ENCODE results near the gene THADA.

THADA gene

DNA sequence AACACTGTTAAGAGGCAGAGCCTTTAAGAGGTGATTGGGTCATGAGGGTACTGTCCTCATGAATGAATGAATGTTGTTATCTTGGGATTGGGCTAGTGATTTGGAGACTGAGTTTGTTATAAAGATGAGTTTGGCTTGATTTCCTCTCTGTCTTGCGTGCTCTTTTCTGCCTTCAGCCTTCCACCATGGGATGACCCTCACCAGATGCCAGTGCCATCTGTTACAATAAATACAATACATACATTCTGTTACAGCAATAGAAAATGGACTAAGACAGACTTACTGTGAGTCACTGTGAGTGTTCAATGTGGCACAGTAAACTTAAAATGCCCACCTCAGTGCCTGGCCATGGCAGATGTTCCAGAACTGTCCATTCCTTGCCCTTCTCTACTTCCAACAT lies 274.4 kb downstream of the THADA start:
- Histone ChIP-seq H3K4me3 (ENCODE audit: low read length) (no peak overlapping the region), H3K9me3 (ENCODE audit: control insufficient read depth, low read length) (no peaks in the 10 kb centered on the region), H3K9ac (ENCODE audit: low read length) (no peak overlapping the region), H3K27me3 (ENCODE audit: control insufficient read depth, insufficient read depth, low read length) (no peaks in the 10 kb centered on the region), H3K36me3 (ENCODE audit: control insufficient read depth, insufficient read depth, low read length) (no peaks in the 10 kb centered on the region), H3K4me1 (ENCODE audit: control insufficient read depth, insufficient read depth, low read length) (no peaks in the 10 kb centered on the region)

DNA sequence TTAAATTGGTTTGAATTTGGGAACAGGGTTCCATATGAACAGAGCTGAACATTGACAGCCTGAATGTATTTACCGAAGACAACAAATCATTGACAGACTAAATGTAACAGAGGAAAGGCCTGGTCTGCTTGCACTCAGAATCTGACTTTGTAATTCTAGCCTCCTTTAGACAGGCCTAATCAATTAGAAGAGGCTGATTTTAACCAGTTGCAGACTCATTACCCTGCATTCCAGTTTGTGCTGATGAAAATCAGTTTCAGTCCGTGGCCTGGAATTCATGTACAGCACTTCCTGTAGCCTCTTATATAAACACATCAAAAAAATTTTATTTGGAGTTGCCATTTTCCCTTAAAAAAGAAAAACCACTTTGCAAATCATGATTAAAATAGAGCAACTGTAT lies 276.3 kb downstream of the THADA start:
- H3K4me3 ChIP-seq (ENCODE audit: low read length), result no peak overlapping the region
- no peaks in the 10 kb centered on the region for H3K36me3 ChIP-seq (ENCODE audit: control insufficient read depth, insufficient read depth, low read length)
- no peaks in the 10 kb centered on the region for H3K27me3 ChIP-seq (ENCODE audit: control insufficient read depth, insufficient read depth, low read length)
- no peak overlapping the region for H3K9ac ChIP-seq (ENCODE audit: low read length)
- no peaks in the 10 kb centered on the region for H3K9me3 ChIP-seq (ENCODE audit: control insufficient read depth, low read length)
- H3K4me1 ChIP-seq (ENCODE audit: control insufficient read depth, insufficient read depth, low read length), result peaks cover 4% of the 10 kb centered on the region

DNA sequence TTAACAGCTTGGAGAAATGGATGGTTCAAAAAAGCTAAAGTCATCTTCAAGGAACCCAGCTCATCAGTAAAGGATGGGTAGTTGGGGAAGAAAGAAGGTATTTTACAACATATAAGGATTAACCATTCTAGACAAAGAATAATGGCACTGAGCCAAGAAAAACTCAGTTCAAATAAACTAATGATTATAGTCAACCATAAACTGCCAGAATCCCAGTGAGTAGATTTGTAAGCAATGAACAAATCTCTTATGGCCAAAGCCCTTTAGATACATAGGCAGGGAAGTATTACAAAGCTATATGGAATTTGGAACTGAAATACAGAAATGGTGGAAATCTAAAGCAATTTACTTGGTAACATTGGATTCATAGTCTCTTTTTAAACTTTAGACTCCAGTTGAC lies 277.0 kb downstream of the THADA start:
- H3K36me3 ChIP-seq (ENCODE audit: control insufficient read depth, insufficient read depth, low read length), result no peaks in the 10 kb centered on the region
- H3K9ac ChIP-seq (ENCODE audit: low read length), result no peak overlapping the region
- H3K4me3 ChIP-seq (ENCODE audit: low read length), result no peak overlapping the region
- peaks cover 12% of the 10 kb centered on the region for H3K4me1 ChIP-seq (ENCODE audit: control insufficient read depth, insufficient read depth, low read length)
- H3K27me3 ChIP-seq (ENCODE audit: control insufficient read depth, insufficient read depth, low read length), result no peaks in the 10 kb centered on the region
- H3K9me3 ChIP-seq (ENCODE audit: control insufficient read depth, low read length), result no peaks in the 10 kb centered on the region

DNA sequence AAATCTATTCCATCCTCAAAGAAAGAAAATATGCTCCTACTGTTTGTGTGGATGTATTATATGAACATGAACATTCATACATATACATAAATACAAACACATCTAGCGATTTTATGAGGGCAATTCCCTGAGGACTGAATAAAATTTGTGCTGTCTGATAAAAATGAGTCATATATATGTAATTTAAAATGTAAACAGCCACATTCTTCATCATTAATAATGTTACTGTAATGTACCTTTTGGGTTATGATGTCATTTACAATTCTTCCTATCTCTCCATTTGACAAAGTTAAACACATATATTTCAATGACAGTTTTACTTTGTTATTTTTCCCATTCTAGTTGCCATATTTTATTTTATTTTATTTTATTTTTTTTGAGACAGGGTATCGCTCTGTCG lies 278.2 kb downstream of the THADA start:
- Histone ChIP-seq H3K36me3 (ENCODE audit: control insufficient read depth, insufficient read depth, low read length) (no peaks in the 10 kb centered on the region), H3K4me1 (ENCODE audit: control insufficient read depth, insufficient read depth, low read length) (peaks cover 22% of the 10 kb centered on the region), H3K4me3 (ENCODE audit: low read length) (no peak overlapping the region), H3K9ac (ENCODE audit: low read length) (no peak overlapping the region), H3K27me3 (ENCODE audit: control insufficient read depth, insufficient read depth, low read length) (no peaks in the 10 kb centered on the region), H3K9me3 (ENCODE audit: control insufficient read depth, low read length) (no peaks in the 10 kb centered on the region)

DNA sequence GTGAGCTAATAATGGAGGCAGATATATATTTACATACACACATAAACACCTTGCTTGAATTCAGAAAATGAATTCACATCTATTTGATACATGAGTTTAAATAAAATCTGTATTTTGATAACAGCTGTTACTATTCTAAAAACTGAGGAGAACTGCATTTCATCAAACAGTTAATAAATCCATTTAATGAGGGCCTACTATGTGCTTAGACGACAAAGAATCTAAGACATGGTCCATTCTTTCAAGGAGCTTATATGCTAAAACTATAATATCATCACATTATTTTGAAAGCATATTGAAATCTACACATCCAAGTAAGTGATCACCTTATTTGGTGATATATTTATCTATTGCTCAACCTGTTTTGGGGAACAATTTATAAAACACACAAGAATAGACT lies 278.6 kb downstream of the THADA start:
- H3K4me3 ChIP-seq (ENCODE audit: low read length), result no peak overlapping the region
- H3K36me3 ChIP-seq (ENCODE audit: control insufficient read depth, insufficient read depth, low read length), result no peaks in the 10 kb centered on the region
- H3K9me3 ChIP-seq (ENCODE audit: control insufficient read depth, low read length), result no peaks in the 10 kb centered on the region
- H3K9ac ChIP-seq (ENCODE audit: low read length), result no peak overlapping the region
- H3K4me1 ChIP-seq (ENCODE audit: control insufficient read depth, insufficient read depth, low read length), result peaks cover 27% of the 10 kb centered on the region
- H3K27me3 ChIP-seq (ENCODE audit: control insufficient read depth, insufficient read depth, low read length), result no peaks in the 10 kb centered on the region

DNA sequence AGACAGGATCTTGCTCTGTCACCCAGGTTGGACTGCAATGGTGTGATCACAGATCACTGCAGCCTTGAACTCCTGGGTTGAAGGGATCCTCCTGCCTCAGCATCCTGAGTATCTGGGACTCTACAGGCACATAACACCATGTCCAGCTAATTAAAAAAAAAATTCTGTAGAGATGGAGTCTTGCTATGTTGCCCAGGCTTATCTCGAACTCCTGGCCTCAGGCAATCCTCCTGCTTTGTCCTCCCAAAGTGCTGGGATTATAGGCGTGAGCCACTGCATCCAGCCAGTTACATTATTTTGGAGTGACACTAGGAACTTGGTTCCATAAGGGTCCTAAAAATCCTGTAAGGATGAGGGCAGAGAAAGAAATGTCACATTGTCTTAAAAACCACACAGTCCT lies 280.4 kb downstream of the THADA start:
- Histone ChIP-seq H3K9ac (ENCODE audit: low read length) (no peak overlapping the region), H3K4me1 (ENCODE audit: control insufficient read depth, insufficient read depth, low read length) (peaks cover 28% of the 10 kb centered on the region), H3K36me3 (ENCODE audit: control insufficient read depth, insufficient read depth, low read length) (no peaks in the 10 kb centered on the region), H3K4me3 (ENCODE audit: low read length) (no peak overlapping the region), H3K27me3 (ENCODE audit: control insufficient read depth, insufficient read depth, low read length) (no peaks in the 10 kb centered on the region), H3K9me3 (ENCODE audit: control insufficient read depth, low read length) (no peaks in the 10 kb centered on the region)

DNA sequence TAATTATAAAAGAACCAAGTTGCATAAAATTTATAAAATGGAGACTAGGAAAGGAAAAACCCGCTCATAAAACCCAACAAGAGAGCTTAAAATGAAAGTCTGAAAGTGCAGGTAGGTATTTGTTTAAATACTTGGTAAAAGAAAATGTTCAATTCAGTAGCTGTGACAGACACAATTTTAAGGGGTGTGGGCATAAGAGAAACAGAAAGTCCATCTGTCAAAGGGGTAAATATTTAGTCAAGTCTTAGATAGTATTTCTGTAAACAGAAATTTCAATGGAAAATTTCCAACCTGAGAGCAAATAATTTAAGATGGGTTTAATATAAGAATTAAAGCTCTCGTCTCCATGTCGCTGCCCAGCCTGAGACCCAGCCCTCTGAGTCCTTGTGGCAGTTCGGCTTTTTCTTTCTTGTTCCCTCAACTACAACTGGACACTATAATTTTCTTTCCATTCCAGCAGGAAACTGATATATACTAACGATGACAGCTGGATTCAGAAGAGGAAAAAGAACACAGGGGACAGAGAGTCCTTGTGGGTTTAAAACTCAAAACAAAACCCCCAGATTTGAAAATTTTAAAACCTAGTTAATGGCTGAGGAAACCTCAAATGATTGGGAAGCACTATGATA lies 281.4 kb downstream of the THADA start:
- Histone ChIP-seq H3K9me3 (ENCODE audit: control insufficient read depth, low read length) (no peaks in the 10 kb centered on the region), H3K9ac (ENCODE audit: low read length) (no peak overlapping the region), H3K27me3 (ENCODE audit: control insufficient read depth, insufficient read depth, low read length) (no peaks in the 10 kb centered on the region), H3K36me3 (ENCODE audit: control insufficient read depth, insufficient read depth, low read length) (no peaks in the 10 kb centered on the region), H3K4me1 (ENCODE audit: control insufficient read depth, insufficient read depth, low read length) (peaks cover 28% of the 10 kb centered on the region), H3K4me3 (ENCODE audit: low read length) (no peak overlapping the region)

DNA sequence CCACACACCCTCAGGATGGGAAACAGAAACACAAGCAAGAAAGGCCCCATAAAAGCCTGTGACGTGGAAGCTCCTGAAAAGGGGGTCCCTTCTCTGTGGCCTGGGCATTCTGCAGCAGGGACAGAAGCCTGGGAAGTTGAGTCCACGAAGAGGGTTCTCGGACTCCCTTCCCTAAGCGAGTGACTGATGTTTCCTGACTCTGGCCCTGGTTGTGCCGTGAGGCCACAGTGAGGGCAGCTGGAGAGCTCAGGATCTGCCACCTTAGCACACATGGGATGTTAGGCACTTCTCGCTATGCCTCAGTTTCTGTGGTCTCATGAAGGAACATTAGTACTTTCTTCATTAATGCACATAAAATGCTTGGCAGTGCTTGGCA lies 282.2 kb downstream of the THADA start:
- Histone ChIP-seq H3K36me3 (ENCODE audit: control insufficient read depth, insufficient read depth, low read length) (no peaks in the 10 kb centered on the region), H3K4me1 (ENCODE audit: control insufficient read depth, insufficient read depth, low read length) (peaks cover 28% of the 10 kb centered on the region), H3K9me3 (ENCODE audit: control insufficient read depth, low read length) (no peaks in the 10 kb centered on the region), H3K4me3 (ENCODE audit: low read length) (no peak overlapping the region), H3K27me3 (ENCODE audit: control insufficient read depth, insufficient read depth, low read length) (no peaks in the 10 kb centered on the region), H3K9ac (ENCODE audit: low read length) (no peak overlapping the region)

DNA sequence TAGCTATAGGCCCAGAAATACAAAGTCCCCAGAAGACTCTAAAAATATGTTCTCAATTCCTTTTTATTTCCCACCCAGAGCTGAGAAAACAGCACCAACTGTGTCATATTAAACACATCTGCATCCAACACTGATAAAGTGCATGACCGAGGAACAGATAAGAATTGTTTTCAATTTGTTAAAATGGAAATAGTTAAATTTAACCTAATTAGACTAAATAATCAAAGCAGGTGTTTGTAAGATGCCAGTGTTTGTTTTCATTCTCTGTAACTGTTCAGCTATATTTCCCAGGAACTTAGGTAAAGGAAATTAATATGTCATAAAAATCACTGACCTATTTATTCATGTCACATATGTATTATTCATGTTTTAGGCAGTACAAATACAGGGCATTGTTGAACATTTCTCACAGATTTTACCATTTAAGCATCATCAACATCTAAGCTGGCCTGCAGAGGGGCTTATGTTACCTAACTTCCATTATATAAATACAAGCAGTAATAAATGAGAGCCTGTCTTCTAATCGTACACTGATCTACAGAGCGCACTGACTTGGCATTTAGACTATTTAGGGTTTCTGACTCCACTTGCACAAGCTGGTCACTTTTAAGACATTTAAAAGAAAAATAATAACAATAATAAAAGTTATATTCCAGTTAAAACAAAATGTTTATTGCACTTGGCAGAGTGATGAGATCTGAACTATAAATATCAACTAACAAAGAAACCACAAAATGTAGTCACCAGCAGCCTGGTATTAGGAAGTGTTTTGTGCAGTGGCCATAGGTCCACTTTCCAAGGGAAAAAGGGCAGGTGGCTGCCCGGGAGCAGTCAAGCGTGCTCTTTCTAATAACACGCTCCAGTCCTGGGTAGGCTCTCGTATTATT lies 282.8 kb downstream of the THADA start:
- no peaks in the 10 kb centered on the region for H3K27me3 ChIP-seq (ENCODE audit: control insufficient read depth, insufficient read depth, low read length)
- no peak overlapping the region for H3K4me3 ChIP-seq (ENCODE audit: low read length)
- no peaks in the 10 kb centered on the region for H3K9me3 ChIP-seq (ENCODE audit: control insufficient read depth, low read length)
- no peak overlapping the region for H3K9ac ChIP-seq (ENCODE audit: low read length)
- H3K4me1 ChIP-seq (ENCODE audit: control insufficient read depth, insufficient read depth, low read length), result peaks cover 28% of the 10 kb centered on the region
- H3K36me3 ChIP-seq (ENCODE audit: control insufficient read depth, insufficient read depth, low read length), result no peaks in the 10 kb centered on the region

DNA sequence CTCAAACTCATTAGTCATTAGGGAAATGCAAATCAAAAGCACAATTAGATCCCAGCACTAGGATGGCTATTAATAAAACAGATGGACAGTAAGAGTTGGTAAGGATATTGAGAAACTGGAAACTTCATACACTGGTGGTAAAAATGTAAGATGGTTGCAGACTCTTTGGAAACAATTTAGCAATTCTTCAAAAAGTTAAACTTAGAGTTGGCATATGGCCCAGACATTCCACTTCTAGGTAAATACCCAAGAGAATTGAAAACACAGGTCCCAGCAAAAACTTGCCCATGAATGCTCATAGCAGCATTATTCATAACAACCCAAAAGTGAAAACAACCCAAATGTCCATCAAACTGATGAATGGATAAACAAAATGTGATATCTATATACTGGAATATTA lies 284.6 kb downstream of the THADA start:
- H3K27me3 ChIP-seq (ENCODE audit: control insufficient read depth, insufficient read depth, low read length), result no peaks in the 10 kb centered on the region
- H3K9ac ChIP-seq (ENCODE audit: low read length), result no peak overlapping the region
- peaks cover 28% of the 10 kb centered on the region for H3K4me1 ChIP-seq (ENCODE audit: control insufficient read depth, insufficient read depth, low read length)
- no peaks in the 10 kb centered on the region for H3K36me3 ChIP-seq (ENCODE audit: control insufficient read depth, insufficient read depth, low read length)
- no peaks in the 10 kb centered on the region for H3K9me3 ChIP-seq (ENCODE audit: control insufficient read depth, low read length)
- no peak overlapping the region for H3K4me3 ChIP-seq (ENCODE audit: low read length)

DNA sequence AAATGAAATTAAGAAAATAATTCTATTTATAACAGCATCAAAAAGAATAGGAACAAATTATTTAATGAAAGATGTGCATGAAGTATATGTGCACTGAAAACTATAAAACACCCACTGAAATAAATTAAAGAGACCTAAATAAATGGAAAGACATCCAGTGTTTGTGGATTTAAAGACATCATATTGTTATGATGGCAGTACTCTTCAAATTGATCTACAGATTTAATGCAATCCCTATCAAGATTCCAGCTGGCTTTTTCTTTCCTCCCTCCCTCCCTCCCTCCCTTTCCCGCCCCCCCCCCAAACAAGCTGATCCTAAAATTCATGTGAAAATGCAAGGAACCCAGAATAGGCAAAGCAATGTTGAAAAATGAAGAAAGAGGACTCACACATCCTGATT lies 285.9 kb downstream of the THADA start:
- Histone ChIP-seq H3K36me3 (ENCODE audit: control insufficient read depth, insufficient read depth, low read length) (no peaks in the 10 kb centered on the region), H3K4me1 (ENCODE audit: control insufficient read depth, insufficient read depth, low read length) (peaks cover 39% of the 10 kb centered on the region), H3K9ac (ENCODE audit: low read length) (no peak overlapping the region), H3K4me3 (ENCODE audit: low read length) (no peak overlapping the region), H3K9me3 (ENCODE audit: control insufficient read depth, low read length) (no peaks in the 10 kb centered on the region), H3K27me3 (ENCODE audit: control insufficient read depth, insufficient read depth, low read length) (no peaks in the 10 kb centered on the region)

DNA sequence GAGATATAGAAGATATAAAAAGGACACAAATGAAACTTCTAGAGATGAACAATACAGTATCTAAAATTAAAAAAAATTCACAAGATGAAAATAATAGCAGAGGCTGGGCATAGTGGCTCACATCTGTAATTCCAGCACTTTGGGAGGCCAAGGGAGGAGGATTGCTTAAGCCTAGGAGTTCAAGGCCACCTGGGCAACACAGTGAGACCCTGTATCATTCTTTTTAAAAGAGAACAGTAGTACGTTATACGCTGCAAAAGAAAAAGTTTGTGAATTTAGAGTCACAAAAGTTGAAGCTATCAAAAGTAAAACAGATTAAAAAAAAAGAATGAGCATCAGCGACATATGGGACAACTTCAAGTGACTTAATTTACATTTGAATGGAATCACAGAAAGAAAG lies 287.9 kb downstream of the THADA start:
- Histone ChIP-seq H3K4me1 (ENCODE audit: control insufficient read depth, insufficient read depth, low read length) (peaks cover 31% of the 10 kb centered on the region), H3K27me3 (ENCODE audit: control insufficient read depth, insufficient read depth, low read length) (no peaks in the 10 kb centered on the region), H3K9me3 (ENCODE audit: control insufficient read depth, low read length) (no peaks in the 10 kb centered on the region), H3K9ac (ENCODE audit: low read length) (no peak overlapping the region), H3K4me3 (ENCODE audit: low read length) (no peak overlapping the region), H3K36me3 (ENCODE audit: control insufficient read depth, insufficient read depth, low read length) (no peaks in the 10 kb centered on the region)
